Hippocampal formation (tissue), 2 donors: Measurements from ENCODE around the gene G6PC3.

Experiments
- DNase-seq, 2 donors: peaks; one replicate each; lab custom pipeline; 2025; lab: John Stamatoyannopoulos, UW

The G6PC3 gene

DNA sequence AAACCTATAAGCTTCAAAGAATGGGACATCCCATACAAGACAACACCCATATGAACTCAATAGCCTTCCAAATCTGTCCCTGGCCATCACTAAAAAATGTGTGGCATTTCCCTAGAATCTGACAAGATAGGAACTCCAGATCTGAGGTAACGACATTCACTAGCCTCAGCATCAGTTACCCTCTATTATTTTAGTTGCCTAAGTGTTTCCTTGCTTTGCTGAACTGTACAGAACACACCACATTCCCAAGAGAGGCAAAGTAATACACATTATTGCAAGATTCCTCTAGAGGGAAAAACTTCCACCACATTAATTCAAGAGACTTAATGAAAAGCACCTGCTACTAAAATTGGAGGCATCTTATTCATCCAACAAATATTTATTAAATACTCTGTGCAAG, 9.1 kb upstream of the G6PC3 start:
- no peak for DNase-seq

DNA sequence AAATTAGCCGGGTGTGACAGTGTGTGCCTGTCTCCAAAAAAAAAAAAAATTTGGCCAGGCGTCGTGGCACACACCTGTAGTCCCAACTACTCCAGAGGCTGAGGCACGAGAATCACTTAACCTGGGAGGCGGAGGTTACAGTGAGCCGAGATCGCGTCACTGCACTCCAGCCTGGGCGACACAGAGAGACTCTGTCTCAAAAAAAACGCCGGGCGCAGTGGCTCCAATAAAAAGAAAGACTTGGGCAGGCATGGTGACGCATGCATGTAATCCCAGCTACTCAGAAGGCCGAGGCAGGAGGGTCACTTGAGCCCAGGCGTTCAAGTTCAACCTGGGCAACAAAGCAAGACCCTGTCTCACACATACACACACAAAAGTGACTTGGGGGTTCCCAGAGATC, 7.7 kb upstream of the G6PC3 start:
- DNase-seq = no peak

DNA sequence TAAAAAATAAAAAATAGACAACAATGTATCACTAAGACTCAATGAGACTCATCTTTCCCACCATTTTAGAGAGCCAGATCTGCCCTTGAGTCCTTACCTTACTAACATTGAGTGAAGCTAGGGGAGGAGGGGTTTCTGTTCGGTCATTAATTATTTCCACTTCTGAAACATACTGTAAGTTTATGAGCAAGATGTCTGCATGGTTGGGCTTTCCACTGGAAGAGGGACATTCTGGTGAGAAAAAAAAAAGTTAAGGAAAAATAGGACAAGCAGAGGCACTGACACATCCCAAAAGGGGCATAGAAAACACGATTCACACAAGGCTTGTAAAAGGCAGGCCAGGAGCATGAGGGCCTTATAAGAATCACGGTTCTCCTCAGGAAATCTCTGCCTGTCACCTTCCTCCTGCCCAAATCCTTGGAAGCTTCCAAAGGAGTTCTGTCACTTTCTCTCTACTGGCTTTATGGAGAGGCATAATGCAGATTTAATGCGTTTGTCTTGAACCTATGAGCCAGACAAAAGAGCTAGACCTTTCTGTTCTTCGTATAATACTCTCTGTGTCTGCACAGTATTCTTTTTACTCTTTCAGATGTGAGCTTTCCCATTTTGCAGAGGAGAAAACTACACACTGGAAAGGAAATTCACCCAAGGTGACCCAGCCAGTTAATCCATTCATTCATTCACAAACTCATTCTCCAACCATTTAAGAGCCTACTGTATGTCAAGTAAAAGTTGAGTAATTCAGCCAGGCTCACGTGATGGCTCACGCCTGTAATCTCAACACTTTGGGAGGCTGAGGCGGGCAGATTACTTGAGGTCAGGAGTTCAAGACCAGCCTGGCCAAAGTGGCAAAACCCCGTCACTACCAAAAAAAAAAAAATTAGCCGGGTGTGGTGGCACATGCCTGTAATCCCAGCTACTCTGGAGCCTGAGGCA, 6.6 kb upstream of the G6PC3 start:
- DNase-seq = no peak

DNA sequence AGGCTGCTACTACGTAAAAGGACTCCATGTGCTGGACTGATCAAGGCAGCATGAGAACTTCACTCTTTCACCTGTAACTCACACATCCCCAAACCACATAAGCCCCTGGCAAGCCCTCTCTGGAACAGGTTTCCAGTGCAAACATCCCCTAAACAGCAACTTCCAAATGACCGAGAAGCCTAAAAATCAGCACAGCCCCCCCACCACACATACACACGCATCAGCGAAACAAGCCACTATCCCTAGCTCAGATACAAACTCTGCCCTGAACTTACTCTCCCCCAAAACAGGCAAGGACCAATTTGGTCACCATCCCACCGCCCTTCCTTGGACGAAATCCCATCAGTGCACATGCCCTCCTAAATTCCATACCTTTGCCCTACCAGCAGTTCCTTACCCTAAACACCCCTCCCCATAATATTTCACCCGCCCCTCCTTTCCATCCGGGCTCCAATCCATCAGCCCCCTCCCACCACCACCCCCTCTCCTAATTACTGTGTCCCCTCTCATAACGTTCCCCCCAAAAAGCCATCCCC, 4.8 kb upstream of the G6PC3 start:
- DNase-seq = no peak

DNA sequence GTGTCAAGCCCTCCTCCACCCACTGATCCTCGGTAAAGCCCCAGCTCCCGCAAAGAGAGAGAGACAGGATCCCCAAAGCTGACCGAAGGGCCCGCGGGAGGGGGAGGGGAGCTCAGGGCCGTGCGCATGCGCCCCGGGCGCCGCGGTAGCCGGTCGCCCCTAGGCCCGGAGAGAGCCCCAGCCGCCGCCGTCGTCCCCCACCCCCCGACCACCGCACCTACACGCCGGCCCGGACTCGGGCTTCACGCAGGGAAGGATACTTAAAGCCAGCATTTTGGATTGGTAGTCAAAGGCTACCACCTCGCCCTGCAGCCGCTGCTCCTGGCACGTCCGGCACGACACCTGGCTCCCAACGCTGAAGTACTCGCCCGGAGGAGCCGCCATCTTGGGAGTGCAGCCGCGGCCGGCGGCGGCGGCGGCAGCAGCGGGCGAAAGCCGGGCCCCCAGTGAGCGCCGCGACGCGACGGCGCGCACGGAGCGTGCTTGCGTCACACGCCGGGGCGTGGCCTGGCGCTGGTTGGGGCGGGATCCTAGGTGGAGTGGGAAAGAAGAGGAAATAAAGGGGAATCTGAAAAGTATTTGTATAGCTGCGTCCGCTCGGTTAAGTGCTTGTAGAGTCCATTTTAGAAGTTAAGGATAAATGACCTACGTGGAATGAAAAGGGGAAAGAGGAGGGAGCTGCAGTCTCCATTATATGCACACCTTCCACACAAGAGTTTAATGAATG, 4.2 kb upstream of the G6PC3 start, which contains the start of gene LSM12:
Gene LSM12, minus strand, starts transcription at position 468 of the 727 bp plus-strand sequence. Its CDS starts 84 bp downstream, at position 384.
- peak; percentile 69 to 75 for DNase-seq

DNA sequence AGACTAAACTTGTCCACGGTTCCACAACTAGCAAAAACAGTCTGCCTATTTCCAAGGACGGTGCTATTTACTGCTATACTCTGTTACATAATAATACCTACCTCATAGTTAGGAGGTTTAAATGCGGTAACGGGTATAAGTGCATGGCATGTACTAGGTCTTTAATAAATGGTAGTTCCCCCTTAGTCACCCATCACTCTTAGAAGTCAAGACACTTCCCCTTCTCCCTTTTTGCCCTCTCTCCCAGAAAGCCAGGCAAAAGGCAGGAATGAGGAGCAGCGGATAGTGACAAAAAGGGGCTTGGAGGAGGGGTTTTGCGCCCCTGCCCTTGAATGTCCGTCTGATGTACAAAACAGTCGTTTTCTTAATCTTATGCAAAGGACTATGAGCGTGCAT, 3.0 kb upstream of the G6PC3 start:
- no peak for DNase-seq

DNA sequence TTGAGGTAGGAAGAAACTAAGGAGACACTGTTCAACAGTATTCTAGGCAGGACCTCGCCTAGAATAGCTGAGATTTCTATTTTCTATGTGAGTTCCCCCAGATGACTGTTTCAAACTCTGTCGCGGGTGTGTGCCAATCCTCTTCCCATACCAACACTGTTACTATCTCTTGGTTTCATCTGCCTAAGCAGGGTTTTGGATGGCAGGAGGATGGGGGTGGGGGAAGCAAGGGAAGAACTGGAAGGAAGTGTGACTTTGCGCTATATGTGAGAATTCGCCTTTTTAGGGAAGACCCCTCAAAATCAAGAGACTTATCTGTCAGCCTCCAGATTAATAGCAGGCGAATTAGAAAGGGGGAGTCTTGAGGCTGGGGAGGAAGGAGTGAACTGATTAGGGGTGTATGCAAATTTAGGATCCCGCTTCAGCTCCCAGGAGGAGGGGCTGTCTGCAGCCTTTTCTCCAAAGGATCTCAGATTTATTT, 521 bp upstream of the G6PC3 start:
- DNase-seq = no peak

DNA sequence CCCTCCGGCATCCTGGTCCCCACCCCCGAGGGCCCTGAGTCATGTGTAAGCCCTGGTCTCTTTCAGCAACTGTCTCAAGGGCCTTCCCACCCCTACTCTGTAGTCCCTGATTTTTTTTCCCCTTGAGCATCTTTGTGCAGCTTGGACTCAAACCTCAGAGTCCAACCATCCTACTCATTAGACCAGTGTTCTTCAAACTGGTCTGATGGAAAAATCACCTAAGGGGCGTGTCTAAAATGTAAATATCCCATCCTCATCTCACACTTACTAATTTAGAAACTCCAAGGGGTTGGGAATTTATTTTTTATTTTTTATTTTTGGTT, 624 bp downstream of the G6PC3 start:
- DNase-seq = no peak

DNA sequence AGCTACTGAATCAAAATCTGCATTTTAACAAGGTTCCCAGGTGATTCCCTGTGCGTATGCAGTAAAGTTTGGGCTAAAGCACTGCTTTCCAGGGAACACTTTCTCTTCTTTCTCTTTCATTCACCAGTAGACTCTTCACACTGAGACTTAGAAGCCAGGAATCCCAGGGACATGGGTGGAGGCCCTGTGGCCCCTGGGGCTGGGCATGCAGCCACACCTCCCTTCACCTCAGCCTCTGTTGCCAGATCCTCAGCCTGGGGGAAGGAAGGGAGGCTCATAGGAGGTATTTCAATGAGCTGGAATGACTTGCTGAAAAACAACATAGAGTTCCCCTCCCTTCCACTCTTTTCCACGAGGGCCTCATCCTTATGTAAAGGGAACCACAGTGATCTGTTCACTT, 1.2 kb downstream of the G6PC3 start:
- no peak for DNase-seq

DNA sequence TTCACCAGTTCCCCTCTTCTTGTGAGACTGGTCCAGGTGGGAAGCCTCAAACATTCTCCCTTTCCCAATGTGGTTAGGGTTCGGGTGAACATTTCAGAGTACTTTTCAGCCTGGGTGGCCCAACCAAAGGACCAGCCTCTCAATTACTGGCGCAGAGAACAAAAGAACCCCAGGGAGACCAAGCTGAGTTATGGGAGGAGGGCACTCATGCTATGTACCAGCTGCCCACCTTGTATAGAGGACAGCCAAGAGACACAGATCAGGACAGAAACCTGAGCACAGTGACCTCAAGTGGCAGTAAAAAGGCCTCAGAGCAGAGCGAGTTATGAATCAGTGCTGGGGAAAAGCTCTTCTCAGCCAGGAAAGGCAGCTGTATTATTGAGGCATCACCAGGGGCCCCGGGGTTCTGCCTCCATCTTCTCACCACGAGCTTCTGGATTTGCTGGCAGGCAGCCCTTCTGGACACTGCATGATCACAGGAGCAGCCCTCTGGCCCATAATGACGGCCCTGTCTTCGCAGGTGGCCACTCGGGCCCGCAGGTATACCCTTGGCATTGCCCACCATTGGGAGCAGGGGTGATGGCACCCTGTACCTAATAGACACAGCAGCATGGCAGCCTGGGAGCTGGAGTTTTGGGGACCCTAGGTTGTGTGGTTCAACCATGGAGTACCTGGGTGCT, 3.8 kb downstream of the G6PC3 start:
- no peak for DNase-seq

DNA sequence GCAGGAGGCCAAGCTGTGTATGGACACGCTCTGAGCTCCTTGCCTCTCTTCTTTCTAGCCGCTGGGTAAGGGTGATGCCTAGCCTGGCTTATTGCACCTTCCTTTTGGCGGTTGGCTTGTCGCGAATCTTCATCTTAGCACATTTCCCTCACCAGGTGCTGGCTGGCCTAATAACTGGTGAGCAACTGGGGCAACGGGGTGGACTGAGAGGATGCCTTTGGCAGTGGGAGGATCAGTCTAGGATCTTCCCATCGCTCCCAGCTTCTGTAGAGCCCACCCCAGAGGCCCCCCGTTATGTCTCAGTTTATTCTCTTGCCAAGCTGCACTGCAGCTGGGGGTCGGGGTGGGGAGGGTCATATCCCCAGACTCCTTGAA, 4.4 kb downstream of the G6PC3 start:
- no peak for DNase-seq

DNA sequence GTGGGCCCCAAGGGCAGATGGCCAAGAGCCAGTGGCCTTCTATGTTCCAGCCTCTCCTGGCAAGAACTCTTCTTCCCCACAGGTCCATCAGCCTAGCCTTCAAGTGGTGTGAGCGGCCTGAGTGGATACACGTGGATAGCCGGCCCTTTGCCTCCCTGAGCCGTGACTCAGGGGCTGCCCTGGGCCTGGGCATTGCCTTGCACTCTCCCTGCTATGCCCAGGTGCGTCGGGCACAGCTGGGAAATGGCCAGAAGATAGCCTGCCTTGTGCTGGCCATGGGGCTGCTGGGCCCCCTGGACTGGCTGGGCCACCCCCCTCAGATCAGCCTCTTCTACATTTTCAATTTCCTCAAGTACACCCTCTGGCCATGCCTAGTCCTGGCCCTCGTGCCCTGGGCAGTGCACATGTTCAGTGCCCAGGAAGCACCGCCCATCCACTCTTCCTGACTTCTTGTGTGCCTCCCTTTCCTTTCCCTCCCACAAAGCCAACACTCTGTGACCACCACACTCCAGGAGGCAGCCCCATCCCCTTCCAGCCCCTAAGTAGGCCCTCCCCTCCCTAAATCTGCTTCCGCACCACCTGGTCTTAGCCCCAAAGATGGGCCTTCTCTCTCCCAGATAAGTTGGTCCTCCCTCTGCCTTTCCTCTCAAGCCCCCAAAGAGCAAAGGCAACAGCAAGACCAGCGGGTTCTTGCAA, 5.2 kb downstream of the G6PC3 start:
- no peak for DNase-seq

DNA sequence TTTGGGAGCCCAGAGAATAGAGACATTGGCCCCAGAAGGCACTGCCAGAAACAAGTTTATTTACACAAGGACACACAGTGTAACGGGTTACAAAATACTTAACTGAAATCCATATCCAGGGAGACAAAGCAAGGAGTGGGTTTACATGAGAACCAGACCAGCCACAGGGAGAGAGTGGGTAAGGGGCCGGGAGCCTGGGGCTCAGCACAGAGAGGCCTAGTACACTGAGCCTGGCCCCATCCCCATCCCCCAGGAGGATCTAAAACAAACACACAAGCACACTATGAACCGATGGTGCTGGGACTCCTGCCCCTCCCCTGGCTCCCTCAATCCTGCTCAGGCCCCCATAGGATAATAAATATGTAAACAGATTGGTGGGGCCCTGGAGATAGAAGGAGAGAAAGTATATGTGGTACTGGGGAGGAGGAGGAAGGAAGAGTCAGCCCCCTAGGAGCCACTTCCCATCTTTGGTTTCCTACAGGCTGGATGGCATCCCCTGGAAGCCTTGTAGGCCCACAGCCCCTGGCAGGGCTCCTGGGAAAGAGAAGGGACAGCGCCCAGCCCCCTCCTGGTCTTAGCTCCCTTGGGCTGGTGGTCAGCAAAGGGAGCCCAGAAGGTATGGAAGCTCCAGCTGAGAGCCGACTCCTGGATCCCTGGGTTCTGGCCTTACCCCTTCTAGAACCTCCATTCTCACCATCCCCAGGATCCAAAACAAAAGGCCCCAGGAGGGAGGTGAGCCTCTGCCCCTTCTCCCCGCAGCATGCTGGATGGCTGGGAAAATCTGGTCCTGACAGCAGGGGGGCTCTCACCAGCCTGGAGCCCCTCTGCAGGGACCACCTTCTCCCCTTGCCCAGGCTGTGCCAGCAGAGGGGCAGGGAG, 6.4 kb downstream of the G6PC3 start:
- no peak for DNase-seq

DNA sequence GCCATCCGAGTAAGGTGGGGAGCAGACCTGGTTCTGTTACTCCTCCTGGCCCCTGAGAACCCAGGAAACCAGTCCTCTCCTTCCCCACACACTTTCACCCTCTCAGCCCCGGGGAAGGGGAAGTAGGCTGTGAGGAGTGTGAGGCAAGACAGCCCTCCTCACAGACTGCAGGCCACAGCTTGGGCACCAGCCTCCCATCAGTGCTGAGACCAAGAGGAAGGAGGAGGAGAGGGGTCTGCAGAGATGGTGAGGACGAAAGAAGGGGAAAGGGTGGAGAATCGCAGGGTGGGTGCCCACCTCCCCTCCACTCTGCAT, 7.0 kb downstream of the G6PC3 start:
- DNase-seq = no peak

DNA sequence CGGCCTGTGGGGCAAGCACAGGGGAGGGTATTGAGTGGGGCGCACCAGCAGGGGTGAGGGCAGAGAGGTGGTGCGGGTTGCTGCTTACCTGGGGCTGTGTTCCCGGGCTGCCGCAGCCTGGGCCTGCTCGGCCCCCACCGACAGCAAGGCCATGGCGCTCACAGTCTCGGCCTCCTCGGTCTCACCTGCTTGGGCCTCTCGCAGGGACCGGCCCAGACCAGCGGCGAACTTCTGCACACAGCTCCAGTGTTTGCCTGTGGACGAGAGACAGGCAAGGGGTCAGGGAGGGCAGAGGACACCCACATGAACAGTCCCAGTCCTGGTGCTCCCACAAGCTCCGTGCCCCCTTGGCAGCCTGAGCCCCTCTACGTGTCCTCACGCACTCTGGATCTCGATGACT, 7.9 kb downstream of the G6PC3 start:
- DNase-seq = no peak

DNA sequence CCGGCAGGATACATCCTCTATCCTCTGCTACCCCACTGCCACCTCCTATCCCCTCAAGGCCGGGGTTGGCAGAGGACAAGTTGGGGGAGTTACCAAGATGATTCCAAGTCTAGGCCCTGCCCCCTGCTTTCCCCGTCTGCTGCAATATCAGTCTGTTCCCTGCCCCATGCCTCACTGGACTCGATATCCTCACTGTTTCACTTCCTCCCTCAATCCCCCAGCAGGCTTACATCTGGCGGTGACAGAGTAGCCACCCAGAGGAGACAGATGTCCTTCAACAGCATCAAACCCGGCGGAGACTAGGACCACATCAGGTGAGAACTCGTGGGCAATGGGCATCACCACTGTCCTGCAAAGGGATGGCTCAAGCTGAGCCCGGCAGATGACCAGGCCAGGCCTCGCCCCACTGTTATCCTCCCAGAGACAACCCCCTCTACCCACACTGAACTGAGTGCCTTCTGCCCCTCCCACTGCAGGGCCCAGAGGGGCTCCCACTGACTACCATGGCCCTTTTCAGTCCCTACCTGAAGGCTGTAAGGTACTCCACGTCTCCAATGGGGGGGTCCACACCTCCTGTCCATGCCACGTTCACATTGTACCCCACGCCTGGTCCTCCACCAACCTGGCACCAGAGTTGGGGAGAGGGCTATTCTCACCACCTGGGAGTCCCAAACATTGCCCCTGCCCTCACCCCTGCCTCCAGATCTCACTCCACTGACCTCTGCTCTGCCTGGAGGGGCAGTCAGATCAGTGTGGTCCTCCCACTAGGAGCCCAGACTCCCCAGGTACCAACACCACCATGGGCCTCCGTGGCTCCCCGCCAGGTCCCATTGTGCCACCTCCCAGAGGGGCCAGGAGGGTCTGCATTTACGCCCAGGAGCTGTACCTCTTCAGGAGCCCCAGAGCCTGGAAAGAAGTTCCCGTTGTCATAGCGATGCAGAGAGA, 9.6 kb downstream of the G6PC3 start:
- DNase-seq = no peak

DNA sequence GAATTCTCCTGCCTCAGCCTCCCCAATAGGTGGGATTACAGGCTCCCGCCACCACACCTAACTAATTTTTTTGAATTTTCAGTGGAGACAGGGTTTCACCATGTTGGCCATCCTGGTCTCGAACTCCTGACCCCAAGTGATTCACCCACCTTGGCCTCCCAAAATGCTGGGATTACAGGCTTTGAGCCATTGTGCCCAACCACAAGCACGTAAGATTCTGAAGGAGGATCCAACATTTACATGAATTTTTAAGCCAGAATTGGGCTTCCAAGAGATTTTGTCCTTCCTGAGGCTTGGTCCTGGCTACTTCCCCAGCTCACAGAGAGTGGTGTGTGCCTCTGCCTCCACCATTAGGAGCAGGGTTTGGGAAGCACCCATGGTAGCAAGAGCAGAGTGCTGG, 11.1 kb downstream of the G6PC3 start:
- no peak for DNase-seq

DNA sequence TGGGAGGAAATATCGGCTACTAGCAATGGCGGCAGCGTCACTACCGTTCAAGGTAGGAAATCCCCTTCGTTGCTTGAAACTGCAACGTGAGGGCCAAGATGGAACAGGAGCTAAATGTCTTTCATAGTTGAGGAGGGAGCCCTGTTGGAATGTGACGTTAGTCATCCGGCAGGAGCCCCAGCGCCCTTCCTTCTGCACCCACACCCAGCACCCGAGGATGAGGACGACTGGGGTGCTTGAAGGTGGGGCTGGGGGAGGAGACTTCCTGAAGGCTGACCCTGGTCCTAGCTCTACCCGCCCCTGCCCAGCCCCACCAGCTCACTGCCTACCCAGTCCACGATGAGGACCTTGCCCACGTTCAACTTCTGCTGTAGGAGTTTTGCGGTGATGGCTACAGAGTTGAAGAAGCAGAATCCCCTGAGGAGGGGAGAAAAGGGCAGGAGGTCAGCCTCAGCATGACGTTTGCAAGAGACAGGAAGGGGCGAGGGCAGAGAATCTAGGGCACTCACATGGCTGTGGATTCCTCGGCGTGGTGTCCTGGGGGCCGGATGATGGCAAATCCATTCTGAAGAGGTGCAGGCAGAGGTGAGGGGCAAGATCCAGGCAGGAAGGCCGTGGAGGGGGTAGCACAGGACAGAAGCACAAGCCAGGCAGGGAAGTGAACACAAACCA, 11.9 kb downstream of the G6PC3 start:
- DNase-seq = no peak

DNA sequence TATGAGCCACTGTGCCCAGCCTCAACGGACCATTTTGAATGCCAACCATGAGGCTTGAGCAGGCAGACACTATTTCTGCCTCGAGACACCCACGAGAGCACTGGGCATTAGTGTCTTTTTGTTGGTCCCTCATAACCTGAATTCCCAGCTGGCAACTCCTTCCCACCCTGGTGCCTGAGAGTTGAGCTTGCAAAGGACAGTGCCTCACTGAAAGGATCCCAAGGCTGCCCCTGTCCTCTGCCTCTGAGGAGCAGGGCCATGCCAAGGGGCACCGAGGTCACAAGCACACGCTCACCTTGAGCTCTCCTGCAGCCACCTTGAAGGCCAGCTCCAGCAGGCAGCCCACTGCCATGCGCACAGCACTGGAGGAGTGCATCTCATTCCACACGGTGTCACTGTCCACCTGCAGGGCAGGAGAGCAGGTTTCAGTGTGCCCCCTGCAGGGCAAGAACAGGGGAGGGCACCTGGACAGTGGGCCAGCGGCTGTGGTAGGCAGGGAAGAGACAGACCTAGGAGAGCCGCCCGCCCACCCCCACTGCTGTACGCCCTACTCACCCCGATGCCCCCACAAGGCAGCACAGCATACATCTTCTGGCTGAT, 12.8 kb downstream of the G6PC3 start:
- no peak for DNase-seq
